ENCODE data around the gene PPP1R16B.

Gene PPP1R16B

DNA sequence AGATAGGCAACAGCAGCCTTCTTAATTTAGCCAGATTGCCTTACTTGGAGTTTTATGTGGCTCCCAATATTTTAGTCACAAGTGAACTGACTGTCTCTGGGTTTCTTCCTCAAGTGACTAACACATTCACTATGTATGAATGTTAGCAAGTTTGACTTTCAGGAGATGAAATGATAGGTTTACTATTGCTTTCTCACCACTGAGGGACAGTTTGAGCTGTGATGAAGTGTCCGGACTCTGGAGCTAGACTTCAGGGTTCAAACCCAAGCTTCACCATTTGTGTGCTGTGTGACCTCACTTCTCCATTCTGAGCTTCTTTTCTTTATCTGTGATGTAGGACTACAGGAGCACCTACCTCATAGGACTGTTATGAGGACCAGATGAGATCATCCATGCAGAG, 164.8 kb downstream of the PPP1R16B start:
- ChIA-PET POLR2A (no interaction called here), CTCF (interaction anchor here (0.6 to 1.0 kb wide), 3 partner anchors 44 to 134 kb away, joined by 3 to 4 read pairs (median 3); partner anchors contain the start of gene FAM83D)
- Histone ChIP-seq H3K4me3 (ENCODE audit: low read depth, low read length) (no peak overlapping the region), H3K36me3 (ENCODE audit: control insufficient read depth in 2 of 2, insufficient read depth in 1 of 2, low read length in 2 of 2) (peaks cover 9 to 64% of the 10 kb centered on the region in 2 experiments), H3K4me1 (ENCODE audit: control insufficient read depth, insufficient read depth, low read length) (peaks cover 5% of the 10 kb centered on the region; the same call in 1 of the 2 replicates), H3K27ac (ENCODE audit: extremely low read depth, low read depth, low read length) (no peak overlapping the region), H3K9me3 (ENCODE audit: control insufficient read depth, insufficient read depth, low read depth, low read length) (no peaks in the 10 kb centered on the region)
- TF ChIP-seq ZNF341 (tag by site-specific recombination; IDR thresholded peaks at IDR 0.05; ENCODE audit: low read depth), result no peak
- TF ChIP-seq ZBTB21 (tag by site-specific recombination; IDR thresholded peaks at IDR 0.05), result peak; percentile 74
- peak; percentile 95 for TF ChIP-seq ZNF629 (tag by site-specific recombination; IDR thresholded peaks at IDR 0.05)
